Suppressor macrophage (primary cell): ENCODE measurements around the gene ZMAT3.
"Not testable (repeated sequence)": the region's sequence is repeated elsewhere in the genome, so short reads cannot be mapped to it uniquely, and the experiment has no call there.

Source experiments
- DNase-seq, 4 experiments: peaks; one replicate each; pipeline ENCODE4 v3.0.0-alpha.2; 2020 to 2022

ZMAT3 gene

DNA sequence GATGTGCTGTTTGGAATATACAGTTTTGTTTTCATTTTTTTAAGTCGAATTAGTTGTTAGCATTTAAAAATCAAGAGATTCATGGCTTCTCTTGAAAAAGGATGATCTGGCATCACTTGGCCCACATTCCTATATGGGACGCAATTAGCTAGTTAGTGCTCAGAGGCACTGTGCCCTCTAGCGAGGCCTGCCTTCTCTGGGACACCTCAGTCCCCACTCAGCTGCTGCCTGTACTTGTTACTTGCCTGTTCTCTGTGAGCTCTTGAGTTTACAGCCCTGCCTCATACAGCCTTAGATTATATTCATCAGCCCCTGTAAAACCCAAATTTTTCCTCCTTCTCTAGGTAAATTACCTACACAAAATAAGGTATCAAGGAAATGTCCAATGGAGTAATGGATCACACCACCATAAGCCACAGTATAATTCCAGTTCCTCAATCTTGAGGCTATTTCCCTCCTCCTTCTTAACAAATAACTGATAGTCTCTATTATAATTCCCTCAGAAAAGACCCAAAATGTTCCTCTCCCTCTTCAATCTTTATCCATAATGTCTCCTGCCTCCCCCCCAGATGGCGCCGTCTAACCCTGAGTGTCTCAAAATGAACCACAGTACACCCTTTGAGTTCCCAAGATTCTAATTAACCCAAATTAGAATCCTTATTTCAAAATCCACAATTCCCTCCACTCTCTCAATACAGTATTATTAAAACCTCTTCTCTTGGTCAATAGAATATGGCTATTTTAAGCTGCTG is 2.7 kb downstream of the ZMAT3 start:
- DNase-seq, result peak; percentile 18 to 54 (median 38)

DNA sequence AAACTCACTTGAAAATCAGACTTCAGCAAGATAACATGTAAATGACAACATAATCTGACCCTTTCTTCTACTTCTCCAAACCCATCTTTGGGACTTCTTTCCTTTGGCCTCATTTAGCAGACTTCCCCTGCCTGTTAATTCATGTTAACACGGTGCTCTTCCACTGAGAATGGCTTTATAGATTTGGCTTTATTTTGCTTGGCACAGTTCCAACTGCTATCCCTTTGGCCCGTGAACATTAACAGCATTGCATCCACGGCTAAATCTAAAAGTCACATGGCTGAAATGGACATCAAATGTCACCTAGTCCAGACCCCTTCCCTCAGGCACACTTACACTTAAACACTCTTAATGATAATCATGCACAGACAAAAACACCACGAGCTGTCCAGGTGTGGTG is 3.8 kb downstream of the ZMAT3 start:
- no peak for DNase-seq

DNA sequence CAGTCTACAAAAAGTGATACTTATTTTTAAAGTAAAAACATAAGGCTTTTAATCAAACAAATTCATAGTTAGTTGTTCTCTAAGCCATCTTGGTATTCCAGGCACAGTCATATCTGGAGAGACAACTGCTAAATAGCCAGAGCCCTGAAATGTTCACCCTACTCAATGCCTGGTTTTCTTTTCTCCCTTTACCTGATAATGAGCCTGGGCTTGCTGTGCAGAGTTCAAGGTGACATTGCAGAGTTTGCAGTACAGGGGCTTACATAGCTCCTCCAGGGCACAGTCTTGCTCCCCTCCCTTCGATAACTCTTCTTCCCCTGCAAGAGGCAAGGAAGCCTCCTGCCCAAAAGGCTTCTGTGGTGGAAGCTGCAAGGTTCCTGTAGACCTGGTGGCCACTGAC is 4.3 kb downstream of the ZMAT3 start:
- DNase-seq, result no peak

DNA sequence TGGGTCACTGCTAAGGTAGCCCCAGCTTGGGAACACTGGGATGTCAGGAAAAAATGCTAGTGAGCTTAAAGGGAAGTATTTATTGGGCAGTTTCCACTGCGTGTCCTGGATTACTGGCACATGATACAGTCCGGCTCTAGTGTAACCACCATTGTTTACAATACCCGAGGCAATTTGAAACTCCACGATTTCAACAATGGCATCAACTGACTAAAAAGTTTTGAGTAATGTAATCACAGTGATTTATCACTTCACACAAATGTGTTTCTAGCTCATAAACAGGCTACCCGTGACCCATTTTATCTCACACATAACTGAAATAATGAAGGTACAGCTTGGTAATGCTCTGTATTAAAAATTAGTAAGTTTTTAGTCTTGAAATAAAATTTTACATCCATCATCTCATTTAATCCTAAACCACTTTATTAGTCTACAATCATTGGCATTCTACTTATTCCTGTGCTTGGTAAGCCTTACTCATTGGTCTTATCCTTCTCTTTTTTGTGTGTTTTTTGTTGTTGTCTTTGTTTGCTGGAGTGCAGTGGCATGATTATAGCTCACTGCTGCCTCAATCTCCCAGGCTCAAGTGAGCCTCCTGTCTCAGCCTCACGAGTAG is 7.6 kb downstream of the ZMAT3 start:
- DNase-seq, result no peak

DNA sequence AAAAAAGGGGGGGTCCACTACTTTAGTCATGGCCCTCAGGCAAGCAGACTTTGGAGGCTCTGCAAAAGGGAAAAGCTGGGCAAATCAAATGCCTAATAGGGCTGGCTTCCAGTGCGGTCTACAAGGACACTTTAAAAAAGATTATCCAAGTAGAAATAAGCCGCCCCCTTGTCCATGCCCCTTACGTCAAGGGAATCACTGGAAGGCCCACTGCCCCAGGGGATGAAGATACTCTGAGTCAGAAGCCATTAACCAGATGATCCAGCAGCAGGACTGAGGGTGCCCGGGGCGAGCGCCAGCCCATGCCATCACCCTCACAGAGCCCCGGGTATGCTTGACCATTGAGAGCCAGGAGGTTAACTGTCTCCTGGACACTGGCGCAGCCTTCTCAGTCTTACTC is 15.3 kb downstream of the ZMAT3 start:
- DNase-seq, result no peak

DNA sequence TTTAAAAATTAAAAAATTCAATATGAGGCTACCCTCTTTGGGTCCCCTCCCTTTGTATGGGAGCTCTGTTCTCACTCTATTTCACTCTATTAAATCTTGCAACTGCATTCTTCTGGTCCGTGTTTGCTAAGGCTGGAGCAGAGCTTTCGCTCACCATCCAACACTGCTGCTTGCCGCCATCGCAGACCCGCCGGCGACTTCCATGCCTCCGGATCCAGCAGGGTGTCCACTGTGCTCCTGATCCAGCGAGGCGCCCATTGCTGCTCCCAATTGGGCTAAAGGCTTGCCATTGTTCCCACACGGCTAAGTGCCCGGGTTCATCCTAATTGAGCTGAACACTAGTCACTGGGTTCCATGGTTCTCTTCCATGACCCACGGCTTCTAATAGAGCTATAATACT is 17.0 kb downstream of the ZMAT3 start:
- not testable (repeated sequence) for DNase-seq

DNA sequence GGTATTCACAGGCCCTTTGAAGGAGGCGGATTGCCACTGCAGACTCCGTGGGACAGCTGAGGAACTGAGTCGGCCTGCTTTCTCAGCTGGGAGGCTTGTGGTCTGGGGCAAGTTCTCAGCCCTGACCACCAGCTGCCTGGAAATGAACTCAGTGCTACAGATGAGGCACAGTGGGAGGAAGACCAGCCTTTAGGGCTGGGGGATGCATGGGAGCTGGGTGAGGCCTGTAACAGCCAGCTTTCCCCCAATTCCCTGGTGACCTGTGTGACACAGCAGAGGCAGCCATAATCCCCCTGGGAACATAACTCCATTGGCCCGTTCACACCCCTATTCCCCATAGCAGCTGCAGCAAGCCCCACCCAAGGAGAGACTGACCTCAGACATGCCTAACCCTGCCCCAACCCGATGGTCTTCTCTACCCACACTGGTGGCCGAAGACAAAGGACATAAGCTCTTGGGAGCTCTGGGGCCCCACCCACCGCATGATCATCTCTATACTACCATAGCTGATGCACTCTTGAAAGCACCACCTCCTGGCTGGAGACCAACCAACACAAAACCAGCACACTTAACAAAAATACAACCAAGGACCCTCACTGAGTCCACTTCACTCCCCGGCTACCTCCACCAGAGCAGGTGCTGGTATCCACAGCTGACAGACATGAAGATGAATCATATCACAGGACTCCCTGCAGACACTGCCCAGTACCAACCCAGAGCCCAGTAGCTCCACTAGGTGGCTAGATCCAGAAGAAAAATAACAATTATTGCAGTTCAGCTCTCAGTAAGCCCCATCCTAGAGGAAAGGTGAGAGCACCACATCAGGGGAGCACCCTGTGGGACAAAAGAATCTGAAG is 24.9 kb downstream of the ZMAT3 start:
- DNase-seq, result peak in 1 of 4 experiments; percentile 10

DNA sequence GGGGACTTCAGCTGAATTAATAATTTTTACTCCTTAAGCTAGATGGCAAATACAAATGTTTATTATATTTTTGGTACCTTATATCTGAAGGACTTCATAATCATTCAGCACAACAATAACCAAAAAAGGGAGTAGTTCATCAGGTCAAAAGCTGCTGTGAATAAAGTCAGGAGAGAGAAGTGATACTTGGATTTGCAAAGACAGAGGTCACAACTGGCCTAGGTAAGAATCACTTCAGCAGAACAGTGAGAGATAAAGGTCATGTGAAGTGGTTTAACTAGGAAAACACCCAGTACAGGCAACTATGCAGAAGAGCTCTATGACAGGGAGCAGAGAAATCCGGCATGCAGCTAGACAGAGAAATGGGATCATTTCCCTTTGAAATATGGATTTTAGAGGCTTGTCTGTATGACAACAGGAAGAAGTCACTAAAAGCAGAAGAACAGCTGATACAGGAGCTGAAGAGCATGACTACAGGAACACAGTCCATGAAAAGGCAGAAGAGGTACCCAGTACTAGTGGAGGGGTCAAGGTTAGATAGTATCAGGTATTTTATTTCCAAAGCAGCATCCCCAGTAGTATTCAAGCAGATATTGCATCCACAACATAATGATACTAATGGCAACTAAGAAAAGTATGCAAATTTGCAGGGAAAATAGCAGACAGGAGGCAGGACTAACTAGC is 25.7 kb downstream of the ZMAT3 start:
- peak in 3 of 4 experiments; percentile 17 to 40 (median 38) for DNase-seq

DNA sequence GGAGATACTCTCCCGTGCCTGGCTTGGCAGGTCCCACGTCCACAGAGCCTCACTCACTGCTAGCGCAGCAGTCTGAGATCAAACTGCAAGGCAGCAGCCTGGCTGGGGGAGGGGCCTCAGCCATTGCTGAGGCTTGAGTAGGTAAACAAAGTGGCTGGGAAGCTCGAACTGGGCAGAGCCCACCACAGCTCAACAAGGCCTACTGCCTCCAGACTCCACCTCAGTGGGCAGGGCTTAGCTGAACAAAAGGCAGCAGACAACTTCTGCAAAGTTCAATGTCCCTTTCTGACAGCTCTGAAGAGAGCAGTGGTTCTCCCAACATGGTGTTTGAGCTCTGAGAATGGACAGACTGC is 32.7 kb downstream of the ZMAT3 start:
- DNase-seq, result not testable (repeated sequence)

DNA sequence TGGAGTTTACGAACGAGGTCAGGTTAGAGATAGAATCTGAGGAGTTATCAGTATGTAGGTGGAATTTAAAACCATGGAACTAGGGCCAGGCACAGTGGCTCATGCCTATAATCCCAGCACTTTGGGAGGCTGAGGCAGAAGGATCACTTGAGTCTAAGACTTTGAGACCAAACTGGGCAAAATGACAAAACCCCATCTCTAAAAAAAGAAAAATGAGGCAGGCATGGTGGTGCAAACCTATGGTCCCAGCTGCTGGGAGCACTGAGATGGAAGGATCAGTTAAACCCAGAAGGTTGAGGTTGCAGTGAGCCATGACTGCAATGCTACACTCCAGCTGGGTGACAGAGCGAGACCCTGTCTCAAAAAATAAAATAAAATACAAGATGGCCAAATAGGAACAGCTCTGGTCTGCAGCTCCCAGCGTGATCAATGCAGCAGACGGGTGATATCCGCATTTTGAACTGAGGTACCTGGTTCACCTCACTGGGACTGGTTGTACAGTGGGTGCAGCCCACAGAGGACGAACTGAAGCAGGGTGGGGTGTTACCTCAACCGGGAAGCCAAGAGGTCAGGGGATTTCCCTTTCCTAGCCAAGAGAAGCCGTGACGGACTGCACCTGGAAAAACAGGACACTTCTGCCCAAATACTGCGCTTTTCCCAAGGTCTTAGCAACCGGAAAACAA is 33.3 kb downstream of the ZMAT3 start:
- DNase-seq, result no peak

DNA sequence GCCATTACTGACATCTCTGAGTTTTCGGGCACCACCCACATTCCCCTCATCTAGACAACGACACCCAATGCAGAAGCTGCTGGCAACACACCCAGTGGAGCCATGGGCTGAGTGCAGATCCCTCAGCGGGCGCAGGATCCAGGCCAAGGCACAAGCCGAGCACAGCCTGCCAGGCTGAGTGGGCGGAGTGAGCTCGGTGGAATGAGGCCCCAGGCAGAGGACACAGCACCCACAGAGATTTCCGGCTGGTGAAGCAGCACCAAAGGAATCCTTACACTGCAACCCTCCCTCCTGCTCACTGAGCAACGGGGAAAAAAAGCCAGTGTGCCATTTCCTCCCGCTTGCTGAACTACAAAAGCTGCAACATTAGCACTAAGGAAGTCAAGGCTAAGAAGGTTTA is 34.3 kb downstream of the ZMAT3 start:
- DNase-seq, result peak; percentile 4 to 43 (median 35)

DNA sequence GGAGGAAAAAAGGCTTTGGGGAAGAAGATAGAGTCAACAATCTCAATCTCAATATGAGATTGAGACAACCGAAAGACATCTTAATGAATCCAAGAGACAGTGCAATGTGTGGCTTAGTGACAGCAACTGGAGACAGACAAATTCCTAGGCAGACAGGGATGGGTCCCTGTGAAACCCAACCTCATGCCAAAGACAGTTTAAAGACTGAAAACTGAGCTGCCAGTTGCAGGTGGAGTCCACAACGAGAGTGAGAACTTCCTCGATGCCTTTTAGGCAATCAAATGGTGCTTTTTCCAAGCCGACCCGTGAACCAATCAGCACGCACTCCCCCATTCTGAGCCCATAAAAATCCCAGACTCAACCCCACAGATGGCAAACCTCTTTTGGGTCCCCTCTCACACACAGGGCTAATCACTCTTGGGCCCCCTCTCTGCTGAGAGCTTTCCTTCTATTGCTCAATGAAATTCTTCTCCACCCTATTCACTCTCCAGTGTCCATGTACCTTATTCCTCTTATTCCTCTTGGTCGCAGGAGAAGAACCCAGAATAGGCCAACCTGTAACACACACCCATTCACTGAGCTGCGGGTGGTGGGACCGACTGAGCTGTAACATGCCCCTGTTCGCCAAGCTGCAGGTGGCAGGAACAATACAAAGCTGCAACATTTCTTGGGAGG is 34.8 kb downstream of the ZMAT3 start:
- DNase-seq, result no peak

DNA sequence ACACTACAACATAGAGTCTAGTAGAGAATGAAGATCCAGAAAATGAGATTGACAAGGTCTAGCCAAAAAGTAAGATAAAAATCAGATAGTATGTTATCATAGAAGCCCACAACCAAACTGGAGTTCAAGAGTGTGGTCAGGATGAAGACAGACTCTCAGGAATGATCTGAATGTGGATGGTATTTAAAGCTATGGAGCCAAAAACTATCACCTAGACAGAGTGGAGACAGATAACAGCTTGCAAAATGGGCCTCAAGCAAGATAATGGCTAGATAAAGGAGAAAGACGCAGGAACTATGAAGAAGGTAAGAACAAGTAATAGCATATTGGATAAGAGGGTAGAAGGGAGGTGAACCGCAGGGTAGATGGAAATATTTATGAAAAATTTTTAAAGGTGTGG is 35.4 kb downstream of the ZMAT3 start:
- no peak for DNase-seq

DNA sequence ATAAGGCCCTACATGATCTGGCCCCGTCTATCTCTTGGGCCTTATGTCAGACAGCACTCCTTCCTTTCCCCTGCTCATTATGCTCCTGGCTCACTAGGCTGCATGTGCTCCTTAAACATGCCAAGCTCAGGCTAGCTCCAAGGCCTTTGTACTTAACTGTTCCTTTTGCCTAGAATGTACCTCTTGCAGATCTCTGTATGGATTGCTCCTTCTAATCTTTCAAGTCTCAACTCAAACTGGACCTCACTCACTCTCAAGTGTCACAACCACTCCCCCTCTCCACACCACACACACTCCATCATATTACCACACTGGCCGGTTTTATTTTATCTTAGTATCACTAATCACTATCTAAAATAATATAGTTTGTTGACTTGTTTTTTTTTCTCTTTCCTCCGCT is 36.4 kb downstream of the ZMAT3 start:
- DNase-seq, result no peak

DNA sequence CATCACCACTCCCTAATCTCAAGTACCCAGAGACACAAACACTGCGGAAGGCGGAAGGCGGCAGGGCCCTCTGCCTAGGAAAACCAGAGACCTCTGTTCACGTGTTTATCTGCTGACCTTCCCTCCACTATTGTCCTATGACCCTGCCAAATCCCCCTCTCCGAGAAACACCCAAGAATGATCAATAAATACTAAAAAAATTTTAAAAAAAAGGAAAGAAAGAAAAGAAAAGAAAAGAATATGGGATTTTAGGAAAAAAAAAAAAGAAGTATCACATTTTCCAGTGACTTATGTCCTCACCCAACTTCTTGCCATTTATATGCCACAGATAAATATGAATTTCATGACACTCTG is 38.3 kb downstream of the ZMAT3 start:
- not testable (repeated sequence) for DNase-seq

DNA sequence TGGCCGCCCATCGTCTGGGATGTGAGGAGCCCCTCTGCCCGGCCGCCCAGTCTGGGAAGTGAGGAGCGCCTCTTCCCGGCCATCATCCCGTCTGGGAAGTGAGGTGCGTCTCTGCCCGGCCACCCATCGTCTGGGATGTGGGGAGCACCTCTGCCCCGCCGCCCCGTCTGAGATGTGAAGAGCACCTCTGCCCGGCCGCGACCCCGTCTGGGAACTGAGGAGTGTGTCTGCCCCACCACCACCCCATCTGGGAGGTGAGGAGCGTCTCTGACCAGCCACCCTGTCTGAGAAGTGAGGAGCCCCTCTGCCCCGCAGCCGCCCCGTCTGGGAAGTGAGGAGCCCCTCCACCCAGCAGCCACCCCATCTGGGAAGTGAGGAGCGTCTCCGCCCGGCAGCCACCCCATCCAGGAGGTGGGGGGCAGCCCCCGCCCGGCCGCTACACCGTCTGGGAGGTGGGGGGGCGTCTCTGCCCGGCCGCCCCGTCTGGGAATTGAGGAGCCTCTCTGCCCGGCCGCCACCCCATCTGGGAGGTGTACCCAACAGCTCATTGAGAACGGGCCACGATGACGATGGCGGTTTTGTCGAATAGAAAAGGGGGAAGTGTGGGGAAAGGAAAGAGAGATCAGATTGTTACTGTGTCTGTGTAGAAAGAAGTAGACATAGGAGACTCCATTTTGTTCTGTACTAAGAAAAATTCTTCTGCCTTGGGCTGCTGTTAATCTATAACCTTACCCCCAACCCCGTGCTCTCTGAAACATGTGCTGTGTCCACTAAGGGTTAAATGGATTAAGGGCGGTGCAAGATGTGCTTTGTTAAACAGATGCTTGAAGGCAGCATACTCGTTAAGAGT is 38.9 kb downstream of the ZMAT3 start:
- DNase-seq, result not testable (repeated sequence)

DNA sequence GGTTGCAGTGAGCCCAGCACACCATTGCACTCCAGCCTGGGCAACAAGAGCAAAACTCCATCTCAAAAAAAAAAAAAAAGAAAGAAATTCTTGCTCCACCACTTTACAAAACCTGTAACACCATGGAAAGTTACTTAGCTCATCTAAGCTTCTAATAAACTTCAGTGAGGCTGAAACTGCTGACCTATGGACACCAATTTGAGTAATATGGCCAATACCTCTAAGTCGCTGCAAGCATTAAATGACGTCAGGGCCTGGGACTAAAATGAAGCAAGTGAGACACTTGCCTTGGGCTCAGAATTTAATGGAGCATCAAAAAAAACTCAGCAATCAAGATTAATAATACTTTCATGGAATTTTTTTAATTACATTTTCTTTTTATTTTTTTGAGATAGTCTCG is 42.5 kb downstream of the ZMAT3 start:
- no peak for DNase-seq

DNA sequence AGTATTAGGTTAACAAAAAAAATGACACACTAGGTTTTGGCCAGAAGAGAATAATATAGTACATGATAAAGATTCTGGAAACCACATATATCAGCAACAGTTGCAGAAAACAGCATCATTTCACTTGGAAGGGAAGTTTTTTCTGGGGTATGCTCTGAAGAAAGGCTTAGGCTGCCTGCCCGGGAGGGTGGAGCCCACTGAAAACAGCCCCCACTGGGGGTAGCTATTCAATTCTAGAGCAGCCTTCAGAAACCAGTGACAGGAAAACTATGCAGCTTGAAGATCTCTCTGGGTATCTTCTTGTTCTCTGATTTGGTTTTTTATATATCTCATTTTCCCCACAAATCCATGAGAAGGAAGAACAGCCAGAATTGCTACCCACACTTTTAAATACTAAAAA is 43.2 kb downstream of the ZMAT3 start:
- DNase-seq, result no peak

DNA sequence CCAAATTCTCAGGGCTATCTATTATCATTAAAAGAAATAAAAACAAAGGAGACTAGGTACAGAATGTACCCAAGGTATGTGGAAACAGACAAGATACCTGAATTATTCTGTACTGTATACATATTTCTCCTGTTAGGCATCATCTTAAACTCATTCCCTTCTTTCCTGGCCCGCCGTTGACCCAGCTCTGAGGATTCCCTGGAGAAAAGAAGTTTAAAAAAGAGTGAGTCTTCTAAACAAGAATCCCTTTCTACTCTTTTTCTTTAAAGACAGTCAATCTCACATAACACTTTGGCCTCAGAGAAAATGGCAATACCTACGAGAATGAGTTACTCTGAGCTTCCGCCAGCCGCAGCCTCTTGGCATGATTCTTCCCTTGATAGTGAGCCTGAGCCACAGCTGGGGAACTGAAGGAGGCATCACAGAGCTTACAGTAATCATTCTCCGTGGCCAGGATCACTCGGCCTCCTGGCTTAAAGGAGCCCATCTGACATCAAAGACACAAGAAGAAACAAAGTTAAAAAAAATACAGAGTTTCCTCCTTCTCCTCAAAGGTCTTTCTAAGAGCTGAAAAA is 44.2 kb downstream of the ZMAT3 start:
- DNase-seq, result no peak

DNA sequence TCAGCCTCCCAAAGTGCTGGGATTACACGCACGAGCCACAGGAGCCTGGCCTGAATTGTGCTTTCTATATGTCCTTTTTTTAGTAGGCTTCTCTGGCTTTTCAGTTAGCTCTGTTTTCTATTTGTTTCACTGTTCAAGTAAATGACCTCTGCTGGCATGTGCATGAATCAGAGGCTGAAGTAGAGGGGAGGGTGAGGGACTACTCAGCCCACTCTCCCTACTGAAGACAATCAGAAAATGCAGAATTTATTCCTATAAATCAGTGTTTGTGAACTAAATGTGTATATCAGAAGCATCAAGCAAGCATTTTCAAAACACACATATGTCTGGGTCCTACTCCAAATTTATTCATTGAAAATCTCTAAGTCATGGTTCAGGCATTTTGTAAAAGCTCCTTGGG is 45.0 kb downstream of the ZMAT3 start:
- no peak for DNase-seq
